ENCODE data around the gene CDKAL1.

DNA sequence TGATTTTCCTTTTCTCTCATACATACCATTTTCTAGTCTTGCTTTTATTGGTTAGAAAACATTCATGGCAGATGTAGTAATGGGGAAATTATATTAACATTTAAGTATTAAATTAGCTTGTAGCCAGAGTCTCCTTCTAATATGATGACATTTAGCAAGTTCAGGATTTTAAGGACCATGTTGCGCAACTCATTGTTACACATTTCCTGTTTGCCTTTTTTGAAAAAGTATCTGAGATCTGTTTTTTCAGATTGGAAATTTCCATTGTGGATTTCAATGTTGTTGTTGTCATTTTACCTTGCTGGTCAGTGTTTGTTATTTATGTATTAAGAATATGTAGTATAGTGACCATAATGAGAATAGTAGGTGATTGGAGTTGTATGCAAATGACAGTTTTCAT, 38.7 kb downstream of the CDKAL1 start:
- TF ChIP-seq CTCF (IDR thresholded peaks at IDR 0.05) (no peak), POLR2AphosphoS5 (IDR thresholded peaks at IDR 0.05; ENCODE audit: insufficient read depth in 1 of 2, low read depth in 1 of 2) (peak in 1 of 2 donors; percentile 61)

Data from vagina (tissue), 2 donors.